SK-N-SH (cell line): ENCODE measurements around the gene AKAP12. TPM values are rescaled to one million over a fixed set of nuclear protein-coding genes. Genes with fewer than 3 reads are reported as not detected.

Experiments
- CTCF ChIA-PET: fragments of 300-600, 350-600 bp; formaldehyde crosslinking; extraction: SDS; loops from one replicate; lab custom pipeline; 2021; lab: Yijun Ruan, JAX
- POLR2A ChIA-PET: fragments of 350-600 bp; sonication (Branson Sonifier 250); formaldehyde crosslinking; extraction: SDS; loops from one replicate; lab custom pipeline; 2020; ENCODE audit warnings: antibody characterized with exemption, inconsistent platforms; lab: Yijun Ruan, JAX
- DNase-seq: peaks from one replicate; pipeline ENCODE4 v3.0.0; 2012
- H2AFZ ChIP-seq: fragments of 200-600 bp; sonication (generic); 2 replicates; pipeline ENCODE4 v1.8.1; 2016; ENCODE audit warnings: antibody characterized with exemption, mild to moderate bottlenecking, low read depth
- H3F3A ChIP-seq: fragments of 200-600 bp; sonication (generic); replicated peaks from 2 replicates; pipeline ENCODE3; 2016; ENCODE audit warnings: antibody characterized with exemption, mild to moderate bottlenecking; ENCODE audit not compliant: insufficient read depth
- H3K27ac ChIP-seq, 2 experiments: fragments of 200-500 bp in 1 of 2; fragments of 200-600 bp in 1 of 2; sonication (Bioruptor generic) in 1 of 2; sonication (generic), shearing (Covaris generic) in 1 of 2; 2 replicates each; pipeline versions ENCODE4 v1.5.1 to v1.6.1; 2014 to 2016; ENCODE audit warnings: low read depth in 2 of 2, inconsistent platforms in 1 of 2, low read length in 1 of 2, mild to moderate bottlenecking in 1 of 2, mixed read lengths in 1 of 2
- H3K27me3 ChIP-seq: fragments of 200-600 bp; sonication (generic), shearing (Covaris generic); 2 replicates; pipeline ENCODE4 v1.6.1; 2016; ENCODE audit warnings: mixed run types; ENCODE audit not compliant: insufficient read depth
- H3K36me3 ChIP-seq, 2 experiments: fragments of 200-500 bp in 1 of 2; fragments of 200-600 bp in 1 of 2; sonication (Bioruptor generic) in 1 of 2; sonication (generic) in 1 of 2; replicated peaks in 1 of 2; 2 replicates each; pipeline versions ENCODE3 to v1.5.1; 2014 to 2016; ENCODE audit warnings: low read length in 1 of 2, mild to moderate bottlenecking in 1 of 2; ENCODE audit not compliant: insufficient read depth in 2 of 2, control insufficient read depth in 1 of 2
- H3K4me1 ChIP-seq, 2 experiments: fragments of 200-500 bp in 1 of 2; fragments of 200-600 bp in 1 of 2; sonication (Bioruptor generic) in 1 of 2; sonication (generic), shearing (Covaris generic) in 1 of 2; 2 replicates each; pipeline versions ENCODE4 v1.5.1 to v1.6.1; 2014 to 2016; ENCODE audit warnings: low read depth in 1 of 2, low read length in 1 of 2, mixed run types in 1 of 2; ENCODE audit not compliant: insufficient read depth in 2 of 2, control insufficient read depth in 1 of 2
- H3K4me2 ChIP-seq: fragments of 200-600 bp; sonication (generic), shearing (Covaris generic); 2 replicates; pipeline ENCODE4 v1.6.1; 2017; ENCODE audit warnings: mixed run types
- H3K4me3 ChIP-seq, 2 experiments: fragments of 200-500 bp in 1 of 2; fragments of 200-600 bp in 1 of 2; sonication (Bioruptor generic) in 1 of 2; sonication (generic), shearing (Covaris generic) in 1 of 2; 2 replicates each; pipeline versions ENCODE4 v1.5.1 to v1.8.1; 2014 to 2016; ENCODE audit warnings: low read depth in 2 of 2, inconsistent platforms in 1 of 2, low read length in 1 of 2, mild to moderate bottlenecking in 1 of 2, mixed read lengths in 1 of 2, moderate library complexity in 1 of 2
- H3K79me2 ChIP-seq: fragments of 200-600 bp; sonication (generic); 2 replicates; pipeline ENCODE4 v1.8.1; 2017; ENCODE audit warnings: mild to moderate bottlenecking; ENCODE audit not compliant: insufficient read depth
- H3K9ac ChIP-seq: fragments of 200-600 bp; sonication (generic); 2 replicates; pipeline ENCODE4 v1.6.1; 2017; ENCODE audit warnings: mixed run types
- H3K9me2 ChIP-seq: fragments of 200-600 bp; sonication (generic); 2 replicates; pipeline ENCODE4 v1.6.1; 2017; ENCODE audit warnings: mixed run types
- H3K9me3 ChIP-seq: fragments of 200-600 bp; sonication (generic); 2 replicates; pipeline ENCODE4 v1.6.1; 2017; ENCODE audit warnings: mixed run types, mild to moderate bottlenecking, moderate library complexity
- H4K20me1 ChIP-seq: fragments of 200-600 bp; sonication (generic); 2 replicates; pipeline ENCODE4 v1.6.1; 2017; ENCODE audit warnings: mild to moderate bottlenecking, mixed run types; ENCODE audit not compliant: insufficient read depth
- CHD2 ChIP-seq: fragments of 150-350 bp; IDR thresholded peaks from 2 replicates; pipeline ENCODE4 v1.6.1; 2018; ENCODE audit warnings: low read length; ENCODE audit not compliant: partially characterized antibody
- ELF1 ChIP-seq: IDR thresholded peaks from 2 replicates; pipeline ENCODE4 v1.4.0; 2012
- EZH2phosphoT487 ChIP-seq: fragments of 200-600 bp; sonication (generic); IDR thresholded peaks from 2 replicates; pipeline ENCODE4 v1.6.1; 2017; ENCODE audit warnings: low read depth, mixed run types, mild to moderate bottlenecking, antibody characterized with exemption, moderate library complexity, borderline replicate concordance
- FOXJ3 ChIP-seq: sonication (generic); formaldehyde crosslinking; IDR thresholded peaks from 2 replicates; pipeline ENCODE4 v1.5.1; 2020; ENCODE audit warnings: mild to moderate bottlenecking, missing genetic modification reagents
- GABPA ChIP-seq: IDR thresholded peaks from 2 replicates; pipeline ENCODE4 v1.4.0; 2012; ENCODE audit warnings: low read depth, mild to moderate bottlenecking
- GATA2 ChIP-seq: sonication (generic); formaldehyde crosslinking; IDR thresholded peaks from 2 replicates; pipeline ENCODE4 v1.5.0; 2020; ENCODE audit warnings: mild to moderate bottlenecking, missing genetic modification reagents
- JUND ChIP-seq: IDR thresholded peaks from 2 replicates; pipeline ENCODE4 v1.4.0; 2012
- MEF2A ChIP-seq: IDR thresholded peaks from 2 replicates; pipeline ENCODE4 v1.4.0; 2012; ENCODE audit warnings: low read depth, borderline replicate concordance
- MXI1 ChIP-seq: IDR thresholded peaks from 2 replicates; pipeline ENCODE4 v1.6.1; 2012; ENCODE audit warnings: mild to moderate bottlenecking, low read depth, low read length, improper control_type of control experiment
- NFIC ChIP-seq: IDR thresholded peaks from 2 replicates; pipeline ENCODE4 v1.4.0; 2012; ENCODE audit warnings: borderline replicate concordance
- NRF1 ChIP-seq: IDR thresholded peaks from 2 replicates; pipeline ENCODE4 v1.6.1; 2012; ENCODE audit warnings: low read depth, mild to moderate bottlenecking, low read length
- RCOR1 ChIP-seq: fragments of 150-350 bp; IDR thresholded peaks from 2 replicates; pipeline ENCODE4 v1.6.1; 2017; ENCODE audit warnings: antibody characterized with exemption, low read length
- RFX5 ChIP-seq: IDR thresholded peaks from 2 replicates; pipeline ENCODE4 v1.6.1; 2012; ENCODE audit warnings: mild to moderate bottlenecking, improper control_type of control experiment, low read length
- RXRA ChIP-seq: IDR thresholded peaks from 2 replicates; pipeline ENCODE4 v1.4.0; 2012; ENCODE audit warnings: low read depth, mild to moderate bottlenecking, borderline replicate concordance
- SIN3A ChIP-seq: IDR thresholded peaks from 2 replicates; pipeline ENCODE4 v1.6.1; 2012; ENCODE audit warnings: low read depth, mild to moderate bottlenecking, low read length, moderate library complexity, borderline replicate concordance
- SMC3 ChIP-seq: IDR thresholded peaks from 2 replicates; pipeline ENCODE4 v1.6.1; 2012; ENCODE audit warnings: low read depth, low read length, improper control_type of control experiment
- TAF1 ChIP-seq: IDR thresholded peaks from 2 replicates; pipeline ENCODE4 v1.6.1; 2012; ENCODE audit warnings: low read depth, mild to moderate bottlenecking, low read length, moderate library complexity, borderline replicate concordance
- TCF12 ChIP-seq: IDR thresholded peaks from 2 replicates; pipeline ENCODE4 v1.4.0; 2012
- TEAD4 ChIP-seq: IDR thresholded peaks from 2 replicates; pipeline ENCODE4 v1.4.0; 2012; ENCODE audit warnings: mild to moderate bottlenecking, borderline replicate concordance; ENCODE audit not compliant: insufficient read depth
- YY1 ChIP-seq: IDR thresholded peaks from 2 replicates; pipeline ENCODE4 v1.4.0; 2012; ENCODE audit warnings: low read depth, mild to moderate bottlenecking
- polyA plus RNA-seq, 3 experiments: library from polyadenylated mRNA; depleted of rRNA; stranded (reverse); fragments of >200 nt; gene quantifications; 2 replicates each; pipeline ENCODE4 v1.2.3, GENCODE V29; 2012
- TF ChIP-seq, protein P1 (sequence below): IDR thresholded peaks from 2 replicates; pipeline ENCODE4; 2012
- TF ChIP-seq, protein P2 (sequence below): IDR thresholded peaks from 2 replicates; pipeline ENCODE4 v1.4.0; 2012; ENCODE audit warnings: low read depth, borderline replicate concordance
- TF ChIP-seq, protein P3 (sequence below): IDR thresholded peaks from 2 replicates; pipeline ENCODE4 v1.4.0; 2012; ENCODE audit warnings: low read depth, borderline replicate concordance
- TF ChIP-seq, protein P4 (sequence below): IDR thresholded peaks from 2 replicates; pipeline ENCODE4 v1.4.0; 2012; ENCODE audit warnings: low read depth
- TF ChIP-seq, protein P5 (sequence below): fragments of 150-350 bp; IDR thresholded peaks from 2 replicates; pipeline ENCODE4 v1.6.1; 2016; ENCODE audit warnings: mild to moderate bottlenecking, low read depth, low read length

Gene AKAP12
- polyA plus RNA-seq, 1 of the 3 experiments (the other 2 are of a cell fraction): 46.5 TPM

DNA sequence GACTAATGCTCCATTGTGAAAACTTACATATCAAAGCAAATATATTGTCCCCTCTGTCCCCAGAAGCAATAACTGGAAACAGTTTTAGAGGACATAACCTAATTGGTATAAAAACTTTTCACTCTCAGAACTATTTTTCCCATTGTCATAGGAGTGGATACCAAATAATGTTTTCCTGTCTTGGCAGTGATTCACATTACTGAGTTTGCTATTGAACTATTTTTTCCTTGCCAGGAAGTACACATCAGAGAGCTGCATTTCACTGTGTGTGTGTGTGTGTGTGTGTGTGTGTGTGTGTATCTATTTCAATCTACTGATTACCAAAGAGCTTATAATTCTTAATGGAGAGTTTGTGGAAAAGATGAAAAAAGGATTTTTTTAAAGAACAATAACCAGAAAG is 45.4 kb downstream of the AKAP12 start:
- Histone ChIP-seq H3K4me2 (peak overlapping the region; percentile 30; the same call in 1 of the 2 replicates), H2AFZ (no peak overlapping the region), H3K27ac (peak overlapping the region; percentile 4 to 77; a peak in 2 of 4 replicates), H3K79me2 (peaks cover 75% of the 10 kb centered on the region), H3K4me3 (no peak overlapping the region), H3F3A (peaks cover 6% of the 10 kb centered on the region), H4K20me1 (no peaks in the 10 kb centered on the region), H3K9ac (0 out of 2 replicates have a peak overlapping the region, but pooled peaks have one; percentile 19), H3K4me1 (peaks cover 5 to 10% of the 10 kb centered on the region in 2 experiments; a peak in 3 of 4 replicates), H3K36me3 (no peaks in the 10 kb centered on the region), H3K9me3 (no peaks in the 10 kb centered on the region), H3K27me3 (no peaks in the 10 kb centered on the region), H3K9me2 (no peaks in the 10 kb centered on the region)
- ChIA-PET POLR2A (no interaction called here), CTCF (interaction anchor here (1.0 kb wide), 1 partner anchor 39 kb away, joined by 3 read pairs; no protein-coding TSS in a partner anchor)
- no peak for DNase-seq
- no peak for TF ChIP-seq EZH2phosphoT487
- TF ChIP-seq TAF1: no peak
- TF ChIP-seq MEF2A: peak; percentile 26; the same call in 1 of the 2 replicates
- TF ChIP-seq ELF1: peak; percentile 18; the same call in 1 of the 2 replicates
- TF ChIP-seq, protein P1, sequence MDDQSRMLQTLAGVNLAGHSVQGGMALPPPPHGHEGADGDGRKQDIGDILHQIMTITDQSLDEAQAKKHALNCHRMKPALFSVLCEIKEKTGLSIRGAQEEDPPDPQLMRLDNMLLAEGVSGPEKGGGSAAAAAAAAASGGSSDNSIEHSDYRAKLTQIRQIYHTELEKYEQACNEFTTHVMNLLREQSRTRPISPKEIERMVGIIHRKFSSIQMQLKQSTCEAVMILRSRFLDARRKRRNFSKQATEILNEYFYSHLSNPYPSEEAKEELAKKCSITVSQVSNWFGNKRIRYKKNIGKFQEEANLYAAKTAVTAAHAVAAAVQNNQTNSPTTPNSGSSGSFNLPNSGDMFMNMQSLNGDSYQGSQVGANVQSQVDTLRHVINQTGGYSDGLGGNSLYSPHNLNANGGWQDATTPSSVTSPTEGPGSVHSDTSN: 0 out of 2 replicates have a peak, but pooled peaks have one; percentile 2
- no peak for TF ChIP-seq JUND
- TF ChIP-seq SIN3A: no peak
- no peak for TF ChIP-seq FOXJ3 (CRISPR knock-in tag)
- TF ChIP-seq, protein P2, sequence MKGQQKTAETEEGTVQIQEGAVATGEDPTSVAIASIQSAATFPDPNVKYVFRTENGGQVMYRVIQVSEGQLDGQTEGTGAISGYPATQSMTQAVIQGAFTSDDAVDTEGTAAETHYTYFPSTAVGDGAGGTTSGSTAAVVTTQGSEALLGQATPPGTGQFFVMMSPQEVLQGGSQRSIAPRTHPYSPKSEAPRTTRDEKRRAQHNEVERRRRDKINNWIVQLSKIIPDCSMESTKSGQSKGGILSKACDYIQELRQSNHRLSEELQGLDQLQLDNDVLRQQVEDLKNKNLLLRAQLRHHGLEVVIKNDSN: no peak
- TF ChIP-seq NFIC: peak; percentile 14; the same call in 1 of the 2 replicates
- no peak for TF ChIP-seq SMC3
- no peak for TF ChIP-seq NRF1
- TF ChIP-seq RCOR1: no peak
- TF ChIP-seq GATA2 (CRISPR knock-in tag): no peak
- no peak for TF ChIP-seq RXRA
- no peak for TF ChIP-seq CHD2
- TF ChIP-seq, protein P3, sequence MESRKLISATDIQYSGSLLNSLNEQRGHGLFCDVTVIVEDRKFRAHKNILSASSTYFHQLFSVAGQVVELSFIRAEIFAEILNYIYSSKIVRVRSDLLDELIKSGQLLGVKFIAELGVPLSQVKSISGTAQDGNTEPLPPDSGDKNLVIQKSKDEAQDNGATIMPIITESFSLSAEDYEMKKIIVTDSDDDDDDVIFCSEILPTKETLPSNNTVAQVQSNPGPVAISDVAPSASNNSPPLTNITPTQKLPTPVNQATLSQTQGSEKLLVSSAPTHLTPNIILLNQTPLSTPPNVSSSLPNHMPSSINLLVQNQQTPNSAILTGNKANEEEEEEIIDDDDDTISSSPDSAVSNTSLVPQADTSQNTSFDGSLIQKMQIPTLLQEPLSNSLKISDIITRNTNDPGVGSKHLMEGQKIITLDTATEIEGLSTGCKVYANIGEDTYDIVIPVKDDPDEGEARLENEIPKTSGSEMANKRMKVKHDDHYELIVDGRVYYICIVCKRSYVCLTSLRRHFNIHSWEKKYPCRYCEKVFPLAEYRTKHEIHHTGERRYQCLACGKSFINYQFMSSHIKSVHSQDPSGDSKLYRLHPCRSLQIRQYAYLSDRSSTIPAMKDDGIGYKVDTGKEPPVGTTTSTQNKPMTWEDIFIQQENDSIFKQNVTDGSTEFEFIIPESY: no peak
- TF ChIP-seq RFX5: no peak
- no peak for TF ChIP-seq MXI1
- TF ChIP-seq GABPA: 0 out of 2 replicates have a peak, but pooled peaks have one; percentile 18
- no peak for TF ChIP-seq TCF12
- TF ChIP-seq TEAD4: no peak
- TF ChIP-seq, protein P4, sequence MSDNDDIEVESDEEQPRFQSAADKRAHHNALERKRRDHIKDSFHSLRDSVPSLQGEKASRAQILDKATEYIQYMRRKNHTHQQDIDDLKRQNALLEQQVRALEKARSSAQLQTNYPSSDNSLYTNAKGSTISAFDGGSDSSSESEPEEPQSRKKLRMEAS: no peak
- TF ChIP-seq YY1: no peak
- TF ChIP-seq, protein P5, sequence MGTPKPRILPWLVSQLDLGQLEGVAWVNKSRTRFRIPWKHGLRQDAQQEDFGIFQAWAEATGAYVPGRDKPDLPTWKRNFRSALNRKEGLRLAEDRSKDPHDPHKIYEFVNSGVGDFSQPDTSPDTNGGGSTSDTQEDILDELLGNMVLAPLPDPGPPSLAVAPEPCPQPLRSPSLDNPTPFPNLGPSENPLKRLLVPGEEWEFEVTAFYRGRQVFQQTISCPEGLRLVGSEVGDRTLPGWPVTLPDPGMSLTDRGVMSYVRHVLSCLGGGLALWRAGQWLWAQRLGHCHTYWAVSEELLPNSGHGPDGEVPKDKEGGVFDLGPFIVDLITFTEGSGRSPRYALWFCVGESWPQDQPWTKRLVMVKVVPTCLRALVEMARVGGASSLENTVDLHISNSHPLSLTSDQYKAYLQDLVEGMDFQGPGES: no peak
- TF ChIP-seq, all 33 proteins: peak for 5
